Smooth muscle cell (in vitro differentiated cells): ENCODE measurements around the gene CABLES2. TPM values are rescaled to one million over a fixed set of nuclear protein-coding genes. Genes with fewer than 3 reads are reported as not detected.

ENCODE experiments used
- DNase-seq: peaks from one replicate; lab custom pipeline; 2025; ENCODE audit not compliant: unreplicated experiment; lab: John Stamatoyannopoulos, UW
- H2AFZ ChIP-seq: fragments of 200-600 bp; sonication (generic); 2 replicates; pipeline ENCODE4 v1.6.0; 2016; ENCODE audit warnings: antibody characterized with exemption, low read depth, mild to moderate bottlenecking
- H3F3A ChIP-seq: fragments of 200-600 bp; sonication (generic); 2 replicates; pipeline ENCODE4 v1.6.0; 2017; ENCODE audit warnings: antibody characterized with exemption, low read depth
- H3K27ac ChIP-seq: fragments of 200-600 bp; sonication (generic); 2 replicates; pipeline ENCODE4 v1.5.1; 2016; ENCODE audit warnings: low read depth, mild to moderate bottlenecking
- H3K27me3 ChIP-seq: fragments of 200-600 bp; sonication (generic); 2 replicates; pipeline ENCODE4 v1.6.1; 2016; ENCODE audit warnings: low read depth, mild to moderate bottlenecking
- H3K36me3 ChIP-seq: fragments of 200-600 bp; sonication (generic); 2 replicates; pipeline ENCODE4 v1.5.1; 2016; ENCODE audit warnings: low read depth
- H3K4me1 ChIP-seq: fragments of 200-600 bp; sonication (generic); 2 replicates; pipeline ENCODE4 v1.5.1; 2016; ENCODE audit warnings: low read depth
- H3K4me2 ChIP-seq: fragments of 200-600 bp; sonication (generic); 2 replicates; pipeline ENCODE4 v1.6.0; 2016; ENCODE audit warnings: mild to moderate bottlenecking
- H3K4me3 ChIP-seq: fragments of 200-600 bp; sonication (generic); 2 replicates; pipeline ENCODE4 v1.5.1; 2016; ENCODE audit warnings: mild to moderate bottlenecking
- H3K79me2 ChIP-seq: fragments of 200-600 bp; sonication (generic); 2 replicates; pipeline ENCODE4 v1.6.0; 2016; ENCODE audit warnings: low read depth, mild to moderate bottlenecking
- H3K9ac ChIP-seq: fragments of 200-600 bp; sonication (generic); 2 replicates; pipeline ENCODE4 v1.6.0; 2016; ENCODE audit warnings: low read depth
- H3K9me3 ChIP-seq: fragments of 200-600 bp; sonication (generic); replicated peaks from 2 replicates; pipeline ENCODE4 v1.5.1; 2016; ENCODE audit warnings: low read depth
- H4K20me1 ChIP-seq: fragments of 200-600 bp; sonication (generic); 2 replicates; pipeline ENCODE4 v1.6.0; 2016; ENCODE audit warnings: low read depth
- WGBS: methylation state at CpG from one replicate; pipeline ENCODE4 v1.1.7; 2016; ENCODE audit warnings: low lambda C conversion rate; 5-methylcytosine and 5-hydroxymethylcytosine counted together
- polyA plus RNA-seq: library from polyadenylated mRNA; unstranded; fragments of >200 nt; fragmentation: Nextera tagmentation; extraction: Ambion mirVana; gene quantifications from 2 replicates; pipeline ENCODE4 v1.2.1, GENCODE V29; 2016
- total RNA-seq: library from RNA; depleted of rRNA; stranded (reverse); fragments of >200 nt; gene quantifications from 2 replicates; pipeline ENCODE4 v1.2.3, GENCODE V29; 2014
- TF ChIP-seq, protein P1 (sequence below): fragments of 200-600 bp; sonication (generic); IDR thresholded peaks from 2 replicates; pipeline ENCODE4 v1.5.1; 2017; ENCODE audit warnings: borderline replicate concordance, mild to moderate bottlenecking, antibody characterized with exemption; ENCODE audit not compliant: insufficient read depth, poor library complexity, severe bottlenecking

Gene CABLES2
- total and polyA plus RNA-seq, 2 experiments from 2014 or later, result 7.4 to 7.6 TPM

DNA sequence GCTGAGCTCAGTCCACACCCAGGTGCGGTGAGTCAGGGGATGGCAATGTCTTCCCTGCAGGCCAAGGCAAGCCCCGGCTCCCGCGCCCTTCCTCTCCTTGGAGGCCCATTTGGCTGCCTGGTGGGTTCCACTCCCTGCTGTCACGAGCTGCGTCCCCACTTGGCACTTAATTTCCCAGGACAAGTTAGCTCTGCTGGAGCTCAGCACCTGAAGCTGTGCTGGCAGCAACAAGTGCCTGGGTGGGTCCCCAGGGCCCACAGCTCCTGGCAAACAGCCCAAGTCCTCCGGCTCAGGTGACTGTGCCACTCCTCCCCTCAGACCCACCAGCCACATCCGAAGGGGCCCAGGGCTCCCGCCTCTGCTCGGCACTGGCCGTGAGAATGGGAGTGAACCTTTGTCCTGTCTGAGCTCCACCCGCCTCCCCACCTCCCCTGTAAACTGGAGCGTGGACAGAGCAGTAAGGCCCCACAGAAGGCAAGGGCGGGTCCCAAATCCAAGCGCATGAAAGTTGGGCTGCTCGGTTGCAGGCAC is 56.9 kb downstream of the CABLES2 start:
- H3K9ac ChIP-seq, result no peak overlapping the region
- no peaks in the 10 kb centered on the region for H3K36me3 ChIP-seq
- WGBS, result 81% methylated on average over 12 of the region's 16 CpGs
- TF ChIP-seq, protein P1, sequence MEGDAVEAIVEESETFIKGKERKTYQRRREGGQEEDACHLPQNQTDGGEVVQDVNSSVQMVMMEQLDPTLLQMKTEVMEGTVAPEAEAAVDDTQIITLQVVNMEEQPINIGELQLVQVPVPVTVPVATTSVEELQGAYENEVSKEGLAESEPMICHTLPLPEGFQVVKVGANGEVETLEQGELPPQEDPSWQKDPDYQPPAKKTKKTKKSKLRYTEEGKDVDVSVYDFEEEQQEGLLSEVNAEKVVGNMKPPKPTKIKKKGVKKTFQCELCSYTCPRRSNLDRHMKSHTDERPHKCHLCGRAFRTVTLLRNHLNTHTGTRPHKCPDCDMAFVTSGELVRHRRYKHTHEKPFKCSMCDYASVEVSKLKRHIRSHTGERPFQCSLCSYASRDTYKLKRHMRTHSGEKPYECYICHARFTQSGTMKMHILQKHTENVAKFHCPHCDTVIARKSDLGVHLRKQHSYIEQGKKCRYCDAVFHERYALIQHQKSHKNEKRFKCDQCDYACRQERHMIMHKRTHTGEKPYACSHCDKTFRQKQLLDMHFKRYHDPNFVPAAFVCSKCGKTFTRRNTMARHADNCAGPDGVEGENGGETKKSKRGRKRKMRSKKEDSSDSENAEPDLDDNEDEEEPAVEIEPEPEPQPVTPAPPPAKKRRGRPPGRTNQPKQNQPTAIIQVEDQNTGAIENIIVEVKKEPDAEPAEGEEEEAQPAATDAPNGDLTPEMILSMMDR, result no peak
- H3K4me3 ChIP-seq, result no peak overlapping the region
- H3K4me2 ChIP-seq, result no peak overlapping the region
- H3K27ac ChIP-seq, result peak overlapping the region; percentile 69
- H3K9me3 ChIP-seq, result no peaks in the 10 kb centered on the region
- H3K27me3 ChIP-seq, result no peaks in the 10 kb centered on the region
- DNase-seq, result no peak
- H2AFZ ChIP-seq, result no peak overlapping the region
- no peaks in the 10 kb centered on the region for H3F3A ChIP-seq
- H4K20me1 ChIP-seq, result no peaks in the 10 kb centered on the region
- H3K79me2 ChIP-seq, result no peaks in the 10 kb centered on the region
- peaks cover 6% of the 10 kb centered on the region for H3K4me1 ChIP-seq

DNA sequence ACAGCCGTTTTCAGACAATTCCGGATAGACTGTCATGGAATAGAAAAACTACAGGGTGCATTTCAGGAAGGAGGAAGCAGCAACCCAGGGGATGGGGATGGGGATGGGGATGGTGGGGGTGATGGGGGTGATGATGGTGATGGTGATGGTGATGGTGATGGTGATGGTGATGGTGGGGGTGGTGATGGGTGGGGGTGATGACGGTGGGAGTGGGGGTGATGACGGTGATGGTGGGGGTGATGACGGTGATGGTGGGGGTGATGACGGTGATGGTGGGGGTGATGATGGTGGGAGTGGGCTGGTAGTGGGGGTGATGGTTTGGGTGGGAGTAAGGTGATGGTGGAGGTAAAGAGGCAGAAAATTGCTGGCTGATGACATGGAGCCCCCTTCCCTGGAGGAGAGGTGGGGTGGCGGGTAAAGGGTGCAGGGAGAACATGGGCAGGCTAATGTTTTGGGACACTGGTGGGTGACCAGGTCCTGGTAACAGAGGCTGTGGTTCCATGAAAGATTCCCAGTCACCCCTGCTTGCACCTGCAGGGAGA is 57.5 kb downstream of the CABLES2 start:
- H3K4me3 ChIP-seq, result no peak overlapping the region
- 73% methylated on average over 5 of the region's 7 CpGs for WGBS
- no peak overlapping the region for H3K4me2 ChIP-seq
- H3F3A ChIP-seq, result no peaks in the 10 kb centered on the region
- no peak overlapping the region for H3K27ac ChIP-seq
- no peak overlapping the region for H2AFZ ChIP-seq
- TF ChIP-seq, protein P1, result no peak
- H3K4me1 ChIP-seq, result peaks cover under 1% of the 10 kb centered on the region
- no peaks in the 10 kb centered on the region for H3K27me3 ChIP-seq
- H4K20me1 ChIP-seq, result no peaks in the 10 kb centered on the region
- H3K36me3 ChIP-seq, result no peaks in the 10 kb centered on the region
- H3K9ac ChIP-seq, result no peak overlapping the region
- DNase-seq, result no peak
- no peaks in the 10 kb centered on the region for H3K79me2 ChIP-seq
- H3K9me3 ChIP-seq, result no peaks in the 10 kb centered on the region

DNA sequence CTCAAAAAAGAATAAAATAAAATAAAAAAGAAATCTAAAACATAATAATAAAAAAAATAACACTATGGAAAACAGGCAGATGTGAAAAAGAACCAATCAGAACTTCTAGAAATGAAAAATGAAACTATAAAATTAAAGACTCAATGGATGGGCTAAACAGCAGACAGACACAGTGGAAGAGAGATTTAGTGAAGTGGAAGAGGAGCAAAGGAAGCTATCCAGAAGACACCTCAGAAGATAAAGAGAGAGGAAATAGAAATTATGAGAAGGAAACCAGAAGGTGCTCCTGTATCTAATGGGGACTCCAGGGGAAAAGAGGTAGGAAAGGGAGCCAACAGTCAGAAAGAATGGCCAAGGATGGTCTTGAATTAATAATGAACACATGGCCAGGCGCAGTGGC is 58.5 kb downstream of the CABLES2 start:
- Histone ChIP-seq H3K36me3 (no peaks in the 10 kb centered on the region), H3K4me3 (no peak overlapping the region), H3K4me2 (no peak overlapping the region), H3K27ac (no peak overlapping the region), H3K9ac (no peak overlapping the region), H3K4me1 (no peaks in the 10 kb centered on the region), H3K27me3 (no peaks in the 10 kb centered on the region), H3K79me2 (no peaks in the 10 kb centered on the region), H4K20me1 (no peaks in the 10 kb centered on the region), H3K9me3 (no peaks in the 10 kb centered on the region), H2AFZ (no peak overlapping the region), H3F3A (no peaks in the 10 kb centered on the region)
- WGBS, result 94% methylated on average over 1 of the region's 1 CpG
- TF ChIP-seq, protein P1, result no peak
- DNase-seq, result no peak

DNA sequence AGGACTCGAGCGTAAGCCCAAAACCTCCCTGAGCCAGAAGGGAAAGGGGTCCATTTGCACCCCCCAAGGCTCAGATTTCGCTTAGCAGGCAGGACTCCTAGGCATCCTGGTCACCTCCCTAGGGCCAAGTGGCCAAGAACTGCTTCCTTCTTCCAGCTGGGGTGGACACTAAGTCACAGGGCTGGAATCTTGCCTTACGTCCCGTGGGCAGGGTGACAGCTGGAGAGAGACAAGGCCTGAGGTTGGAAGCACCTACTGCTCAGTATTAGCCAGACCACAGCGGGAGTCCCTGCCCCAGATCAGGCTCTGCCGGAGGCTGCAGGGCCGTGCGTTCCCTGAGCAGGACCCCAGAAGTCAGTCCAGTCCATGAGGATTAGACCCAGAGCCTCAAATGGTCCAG is 59.6 kb downstream of the CABLES2 start:
- DNase-seq, result no peak
- Histone ChIP-seq H3K79me2 (no peaks in the 10 kb centered on the region), H3K36me3 (no peaks in the 10 kb centered on the region), H3K9me3 (no peaks in the 10 kb centered on the region), H3K4me1 (no peaks in the 10 kb centered on the region), H3K4me2 (no peak overlapping the region), H2AFZ (no peak overlapping the region), H3K4me3 (no peak overlapping the region), H4K20me1 (no peaks in the 10 kb centered on the region), H3F3A (no peaks in the 10 kb centered on the region), H3K27me3 (no peaks in the 10 kb centered on the region), H3K27ac (no peak overlapping the region), H3K9ac (no peak overlapping the region)
- 86% methylated on average over 9 of the region's 9 CpGs for WGBS
- TF ChIP-seq, protein P1, result no peak
